HG03571 (cell line): ENCODE data around the gene LRRC46.

ENCODE experiments used
- ATAC-seq: cut with Tn5 transposase; IDR thresholded peaks from one replicate; pipeline ENCODE4 v1.9.1; 2021; ENCODE audit not compliant: unreplicated experiment

Gene LRRC46

DNA sequence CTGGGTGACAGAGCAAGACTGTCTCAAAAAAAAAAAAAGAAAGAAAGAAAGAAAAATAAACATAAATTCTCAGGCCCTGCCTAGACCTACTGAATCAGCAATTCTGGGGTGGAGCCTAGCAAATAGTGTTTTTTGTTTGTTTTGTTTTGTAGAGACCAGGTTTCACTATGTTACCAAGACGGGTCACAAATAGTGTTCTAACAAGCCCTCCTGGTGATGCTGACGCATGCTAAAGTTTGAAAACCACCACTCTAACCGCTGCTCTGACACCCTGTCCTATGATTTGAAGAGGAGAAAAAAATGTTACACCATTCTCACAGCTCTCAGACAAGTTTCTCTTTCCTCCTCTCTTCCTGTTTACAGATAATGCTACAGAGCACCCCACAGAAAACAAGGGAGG lies 1.6 kb upstream of the LRRC46 start:
- ATAC-seq, result no peak

- no peak for ATAC-seq
Measured at GRCh38 chr17:47830396-47831002, 971 bp upstream of the LRRC46 start.

- no peak for ATAC-seq
Measured at GRCh38 chr17:47831934-47832327, 461 bp downstream of the LRRC46 start.

GRCh38 chr17:47834756-47835155 lies 3.3 kb downstream of the LRRC46 start:
- no peak for ATAC-seq

GRCh38 chr17:47836601-47837000 lies 5.1 kb downstream of the LRRC46 start:
- no peak for ATAC-seq

GRCh38 chr17:47837401-47838039 lies 6.0 kb downstream of the LRRC46 start:
- no peak for ATAC-seq

DNA sequence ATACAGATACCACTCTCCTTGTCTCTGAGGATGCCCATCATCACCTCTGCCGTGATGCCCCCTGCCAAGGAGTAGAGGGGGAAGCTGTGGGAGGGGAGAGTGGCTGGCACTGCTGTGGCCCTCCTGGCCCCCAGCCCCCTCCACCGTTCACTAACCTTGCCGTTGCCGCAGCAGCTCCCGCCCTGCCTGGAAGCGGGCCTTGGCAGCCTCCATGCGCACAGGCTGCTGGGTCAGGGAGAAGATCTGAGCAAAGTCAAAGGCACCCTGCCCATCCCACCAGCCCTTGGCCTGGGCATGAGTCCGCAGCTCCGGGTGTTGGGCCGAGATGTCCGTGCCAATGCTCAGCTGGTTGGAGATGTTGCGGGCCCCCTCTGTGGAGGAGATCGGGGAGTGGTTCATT lies 7.2 kb downstream of the LRRC46 start:
- no peak for ATAC-seq

DNA sequence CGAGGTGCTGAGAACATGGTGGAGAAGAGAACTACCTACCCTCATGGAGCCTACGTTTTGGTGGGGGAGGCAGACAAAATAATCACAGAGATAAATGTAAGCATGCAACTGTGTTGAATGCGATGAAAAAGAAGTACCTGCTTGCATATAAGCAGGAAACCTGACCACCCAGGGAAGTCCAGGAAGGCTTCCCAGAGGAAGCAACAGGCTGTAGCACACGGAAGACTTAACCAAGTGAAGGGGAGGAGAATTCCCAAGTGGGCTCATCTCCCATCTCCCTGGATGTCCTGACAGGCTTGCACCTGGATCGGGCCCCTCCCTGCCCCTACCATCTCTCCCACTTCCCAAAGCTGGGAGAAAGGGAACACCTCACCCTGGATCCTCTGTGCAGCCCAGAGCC lies 7.6 kb downstream of the LRRC46 start:
- no peak for ATAC-seq

- ATAC-seq, result no peak
Measured at GRCh38 chr17:47840001-47840741, 8.7 kb downstream of the LRRC46 start.

- peak; percentile 76 for ATAC-seq
Measured at GRCh38 chr17:47840742-47841487, 9.4 kb downstream of the LRRC46 start, which contains the start of gene SCRN2. TSS of gene SCRN2 (minus strand) at chr17:47841273. CDS start at chr17:47840843, 430 bp downstream.

- no peak for ATAC-seq
Measured at GRCh38 chr17:47841488-47842291, 10.2 kb downstream of the LRRC46 start.

- ATAC-seq, result no peak
Measured at GRCh38 chr17:47843391-47843730, 11.9 kb downstream of the LRRC46 start.

DNA sequence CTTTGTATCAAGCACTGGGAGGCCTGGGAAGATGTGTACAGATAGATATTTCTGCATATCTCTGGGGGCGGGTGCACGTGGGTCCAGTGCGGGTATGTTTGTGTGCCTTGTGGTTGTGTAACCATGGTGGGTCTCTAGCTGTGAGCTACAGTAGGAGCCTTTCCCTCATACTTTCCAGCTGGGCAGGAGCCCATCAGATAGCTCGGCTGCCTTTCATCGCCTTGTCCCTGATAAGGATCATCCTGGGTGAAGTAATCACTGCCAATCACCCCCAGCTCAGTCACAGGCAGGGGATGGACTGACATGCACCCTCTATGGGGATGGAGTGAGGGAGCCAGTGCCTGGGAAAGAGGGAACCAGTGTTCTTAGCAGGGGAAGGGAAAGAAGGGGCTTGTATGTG lies 12.8 kb downstream of the LRRC46 start:
- ATAC-seq, result no peak

DNA sequence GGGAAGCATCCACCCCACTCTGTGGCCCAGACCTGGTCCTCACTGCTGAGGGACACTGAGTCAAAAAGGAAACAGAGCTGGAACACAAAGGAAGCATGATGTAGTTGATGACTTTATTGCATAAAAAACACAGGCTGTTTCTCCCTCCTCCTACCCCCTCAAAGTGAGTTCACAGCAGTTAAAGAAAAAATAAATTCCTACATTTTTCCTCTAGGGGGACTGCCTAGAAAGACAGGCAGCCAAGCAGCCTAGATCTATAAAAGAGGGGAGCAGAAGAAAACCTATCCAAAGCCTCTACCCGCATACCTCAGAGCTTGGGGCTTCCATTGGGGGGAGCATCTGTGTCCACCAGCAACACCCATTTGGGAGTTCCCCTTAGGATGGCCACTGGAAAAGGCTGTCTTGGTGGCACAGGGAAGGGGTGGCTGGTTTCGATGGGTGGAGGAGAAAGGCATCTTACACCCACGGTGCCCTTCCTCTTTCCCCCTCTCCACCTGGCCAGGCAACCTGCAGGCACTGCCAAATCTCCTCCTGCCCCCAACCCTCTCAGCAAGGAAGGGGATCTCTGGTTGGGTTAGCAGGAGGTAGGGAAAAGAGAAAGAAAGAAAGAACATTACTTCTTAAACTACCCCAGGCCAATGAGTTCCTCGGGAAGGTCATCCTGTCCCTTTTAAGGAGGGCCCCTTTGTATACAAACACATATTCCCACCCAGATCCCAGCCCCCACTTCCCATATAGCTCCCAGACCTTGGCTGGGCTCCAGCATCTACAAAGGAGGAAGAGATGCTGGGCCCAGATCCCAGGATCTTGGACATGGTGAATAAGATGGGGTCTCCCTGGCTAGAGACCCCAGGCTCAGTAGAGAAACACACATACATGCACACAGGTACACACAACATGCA lies 13.6 kb downstream of the LRRC46 start:
- ATAC-seq, result no peak

GRCh38 chr17:47845716-47846075 lies 14.2 kb downstream of the LRRC46 start:
- no peak for ATAC-seq

DNA sequence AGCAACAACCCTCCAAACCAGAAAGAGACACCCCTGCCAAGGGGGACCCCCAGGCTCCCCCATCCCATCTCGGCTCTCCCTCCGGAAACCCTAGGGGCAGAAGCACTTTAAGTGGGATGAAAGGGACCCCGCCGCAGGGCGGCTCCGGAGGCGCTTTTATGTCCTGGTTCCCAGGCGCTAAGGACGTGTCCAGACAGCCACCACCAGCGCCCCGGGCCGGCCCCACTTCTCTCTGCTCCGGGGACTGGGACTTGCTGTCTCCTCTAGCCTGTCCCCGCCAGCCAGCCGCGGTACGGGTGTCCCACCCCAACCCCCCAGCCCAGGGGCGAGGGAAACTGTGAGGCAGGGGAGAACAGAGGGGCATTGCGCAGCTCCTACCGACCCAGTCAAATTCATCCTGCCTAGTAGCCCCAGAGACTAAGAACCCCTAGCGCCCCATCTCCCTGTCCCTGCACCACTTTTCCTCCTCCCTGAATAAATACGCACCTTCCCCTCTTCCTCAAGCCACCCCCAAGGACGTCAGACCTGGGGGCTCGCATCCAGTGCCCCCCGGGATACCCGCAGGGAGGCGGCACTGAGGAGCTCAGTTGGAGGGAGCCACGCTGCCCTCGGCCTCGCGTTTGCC lies 15.4 kb downstream of the LRRC46 start:
- no peak for ATAC-seq

DNA sequence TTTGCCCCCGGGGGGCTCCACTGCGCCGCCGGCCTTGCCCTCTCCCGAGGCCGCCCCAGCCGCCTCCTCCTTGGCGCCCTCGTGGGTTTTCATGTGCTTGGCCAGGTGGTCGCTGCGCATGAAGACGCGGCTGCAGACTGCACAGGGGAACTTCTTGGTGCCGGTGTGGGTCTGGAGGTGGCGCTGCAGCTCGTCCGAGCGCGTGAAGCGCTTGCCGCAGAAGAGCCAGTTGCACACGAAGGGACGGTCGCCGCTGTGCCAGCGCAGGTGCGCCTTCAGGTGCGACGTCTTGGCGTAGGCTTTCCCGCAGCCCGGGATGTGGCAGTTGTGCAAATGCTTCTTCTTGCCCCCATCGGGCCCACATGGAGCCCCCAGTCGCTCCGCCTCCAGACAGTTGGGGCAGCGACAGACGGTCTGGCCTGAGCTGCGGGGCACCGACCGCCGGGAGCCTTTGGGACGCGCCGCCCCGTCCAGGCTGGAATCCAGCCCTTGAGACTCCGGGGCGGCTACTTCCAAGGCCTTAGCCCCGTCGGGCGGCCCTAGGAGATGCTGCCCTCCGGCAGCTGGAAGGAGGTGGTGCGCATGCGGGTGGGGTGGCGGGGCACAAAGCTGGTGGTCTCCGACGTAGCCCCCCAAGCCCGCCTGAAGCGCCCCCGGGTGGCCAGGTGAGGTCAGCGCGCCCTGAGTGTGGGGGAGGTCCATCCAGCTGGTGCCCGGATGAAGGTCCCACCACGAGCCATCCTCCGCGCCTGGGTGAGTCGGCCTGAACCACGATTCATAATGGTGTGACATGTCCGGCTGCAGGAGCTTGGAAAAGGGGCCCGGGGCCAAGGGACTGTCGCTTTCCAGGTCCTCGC lies 16.1 kb downstream of the LRRC46 start:
- no peak for ATAC-seq

DNA sequence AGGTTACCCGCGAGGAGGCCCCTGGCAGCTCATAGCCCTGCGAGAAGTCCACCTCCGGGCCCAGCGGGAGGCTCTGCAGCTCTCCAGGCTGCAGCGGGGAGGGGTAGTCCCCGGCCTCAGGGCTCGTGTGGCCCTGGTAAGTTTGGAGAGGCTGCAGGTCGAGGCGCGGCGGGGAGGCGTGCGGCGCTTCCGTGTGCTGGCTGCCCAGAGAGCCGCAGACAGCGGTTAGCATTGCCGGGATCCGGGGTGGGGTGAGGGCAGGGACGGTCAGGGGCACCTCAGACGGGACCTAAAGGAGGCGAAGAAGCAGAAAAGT lies 16.7 kb downstream of the LRRC46 start:
- ATAC-seq, result no peak

GRCh38 chr17:47850373-47850691 lies 18.9 kb downstream of the LRRC46 start:
- no peak for ATAC-seq
